Measurements from ENCODE around the gene AFMID.

DNA sequence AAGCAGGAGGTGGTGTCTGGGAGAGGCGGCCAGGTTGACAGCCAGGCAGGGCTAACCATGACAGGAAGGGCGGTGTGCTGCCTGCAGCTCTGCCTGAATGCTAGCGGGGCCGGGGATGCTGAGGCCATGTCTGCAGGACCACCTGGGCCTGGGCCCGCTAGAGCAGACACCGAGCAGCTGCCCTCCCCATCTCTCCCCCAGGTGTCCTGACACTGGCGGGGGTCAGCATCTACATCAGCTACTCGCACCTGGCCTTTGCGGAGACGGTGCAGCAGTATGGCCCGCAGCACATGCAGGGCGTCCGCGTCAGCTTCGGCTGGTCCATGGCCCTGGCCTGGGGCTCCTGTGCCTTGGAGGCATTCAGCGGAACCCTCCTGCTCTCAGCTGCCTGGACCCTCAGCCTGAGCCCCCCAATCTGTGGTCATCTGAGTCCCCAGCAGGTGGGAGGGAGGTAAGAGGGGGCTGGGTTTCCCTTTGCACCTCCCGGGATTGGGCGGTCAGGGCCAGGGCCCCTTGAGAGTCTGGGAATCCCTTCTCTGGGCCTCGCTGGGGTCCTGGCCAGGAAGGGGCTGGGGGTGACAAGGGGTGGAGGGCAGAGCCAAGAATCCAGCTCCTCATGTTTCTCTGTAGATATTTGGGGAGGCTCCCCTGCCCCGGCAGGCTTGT, 51.8 kb downstream of the AFMID start:
- TF ChIP-seq POLR2AphosphoS5 (IDR thresholded peaks at IDR 0.05; ENCODE audit: low read depth, low read length) (no peak), TAF1 (IDR thresholded peaks at IDR 0.05; ENCODE audit: borderline replicate concordance, insufficient read depth, low read length) (no peak), FOXP2 (optimal IDR thresholded peaks at IDR 0.05; ENCODE audit: borderline replicate concordance, extremely low read depth, extremely low read length, insufficient read depth) (no peak), SIN3A (IDR thresholded peaks at IDR 0.05; ENCODE audit: borderline replicate concordance, insufficient read depth, low read length) (no peak)
- TF ChIP-seq, protein P1, sequence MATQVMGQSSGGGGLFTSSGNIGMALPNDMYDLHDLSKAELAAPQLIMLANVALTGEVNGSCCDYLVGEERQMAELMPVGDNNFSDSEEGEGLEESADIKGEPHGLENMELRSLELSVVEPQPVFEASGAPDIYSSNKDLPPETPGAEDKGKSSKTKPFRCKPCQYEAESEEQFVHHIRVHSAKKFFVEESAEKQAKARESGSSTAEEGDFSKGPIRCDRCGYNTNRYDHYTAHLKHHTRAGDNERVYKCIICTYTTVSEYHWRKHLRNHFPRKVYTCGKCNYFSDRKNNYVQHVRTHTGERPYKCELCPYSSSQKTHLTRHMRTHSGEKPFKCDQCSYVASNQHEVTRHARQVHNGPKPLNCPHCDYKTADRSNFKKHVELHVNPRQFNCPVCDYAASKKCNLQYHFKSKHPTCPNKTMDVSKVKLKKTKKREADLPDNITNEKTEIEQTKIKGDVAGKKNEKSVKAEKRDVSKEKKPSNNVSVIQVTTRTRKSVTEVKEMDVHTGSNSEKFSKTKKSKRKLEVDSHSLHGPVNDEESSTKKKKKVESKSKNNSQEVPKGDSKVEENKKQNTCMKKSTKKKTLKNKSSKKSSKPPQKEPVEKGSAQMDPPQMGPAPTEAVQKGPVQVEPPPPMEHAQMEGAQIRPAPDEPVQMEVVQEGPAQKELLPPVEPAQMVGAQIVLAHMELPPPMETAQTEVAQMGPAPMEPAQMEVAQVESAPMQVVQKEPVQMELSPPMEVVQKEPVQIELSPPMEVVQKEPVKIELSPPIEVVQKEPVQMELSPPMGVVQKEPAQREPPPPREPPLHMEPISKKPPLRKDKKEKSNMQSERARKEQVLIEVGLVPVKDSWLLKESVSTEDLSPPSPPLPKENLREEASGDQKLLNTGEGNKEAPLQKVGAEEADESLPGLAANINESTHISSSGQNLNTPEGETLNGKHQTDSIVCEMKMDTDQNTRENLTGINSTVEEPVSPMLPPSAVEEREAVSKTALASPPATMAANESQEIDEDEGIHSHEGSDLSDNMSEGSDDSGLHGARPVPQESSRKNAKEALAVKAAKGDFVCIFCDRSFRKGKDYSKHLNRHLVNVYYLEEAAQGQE (IDR thresholded peaks at IDR 0.05; ENCODE audit: insufficient read depth in 1 of 2, low read depth in 2 of 2, low read length in 2 of 2) = no peak
